ENCODE data around the gene AKAP5.

Gene AKAP5, protein sequence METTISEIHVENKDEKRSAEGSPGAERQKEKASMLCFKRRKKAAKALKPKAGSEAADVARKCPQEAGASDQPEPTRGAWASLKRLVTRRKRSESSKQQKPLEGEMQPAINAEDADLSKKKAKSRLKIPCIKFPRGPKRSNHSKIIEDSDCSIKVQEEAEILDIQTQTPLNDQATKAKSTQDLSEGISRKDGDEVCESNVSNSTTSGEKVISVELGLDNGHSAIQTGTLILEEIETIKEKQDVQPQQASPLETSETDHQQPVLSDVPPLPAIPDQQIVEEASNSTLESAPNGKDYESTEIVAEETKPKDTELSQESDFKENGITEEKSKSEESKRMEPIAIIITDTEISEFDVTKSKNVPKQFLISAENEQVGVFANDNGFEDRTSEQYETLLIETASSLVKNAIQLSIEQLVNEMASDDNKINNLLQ

GRCh38 chr14:64465191-64465822 lies at the start of gene AKAP5:
Gene AKAP5, plus strand, starts transcription at chr14:64465499. Its CDS starts 2,896 bp downstream, at chr14:64468395.
- DNase-seq, result peak; percentile 60

DNA sequence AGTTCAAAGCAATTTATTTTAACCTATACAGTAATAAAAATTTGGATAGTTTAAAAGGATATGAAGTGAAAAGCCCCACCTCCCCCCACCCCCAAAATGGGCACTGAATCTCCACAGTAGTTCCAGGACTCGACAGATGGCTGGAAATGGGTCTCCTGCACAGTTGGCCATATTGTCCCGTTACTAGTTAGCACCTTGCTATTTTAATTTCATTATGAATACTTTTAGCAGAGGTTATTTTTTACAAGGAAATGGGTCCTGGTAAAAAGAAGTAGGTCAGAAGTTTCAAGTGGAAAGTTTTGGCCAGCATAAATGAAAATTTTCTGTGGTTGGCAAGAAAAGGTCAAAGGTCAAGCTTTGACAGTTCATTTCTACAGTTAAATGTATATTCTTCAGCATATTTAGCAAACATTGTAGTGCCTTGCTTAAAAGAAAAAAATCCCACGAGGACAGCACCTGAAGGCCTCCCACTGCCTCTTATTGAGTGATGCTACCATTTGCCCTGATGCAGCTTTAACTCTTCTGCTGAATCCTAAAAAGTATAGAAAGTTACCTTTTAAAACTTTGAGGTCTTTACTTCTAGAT lies 48.9 kb upstream of the AKAP5 start:
- DNase-seq, result no peak

GRCh38 chr14:64417055-64417770 lies 48.1 kb upstream of the AKAP5 start:
- no peak for DNase-seq

- no peak for DNase-seq
Measured at GRCh38 chr14:64417771-64418125, 47.6 kb upstream of the AKAP5 start.

DNA sequence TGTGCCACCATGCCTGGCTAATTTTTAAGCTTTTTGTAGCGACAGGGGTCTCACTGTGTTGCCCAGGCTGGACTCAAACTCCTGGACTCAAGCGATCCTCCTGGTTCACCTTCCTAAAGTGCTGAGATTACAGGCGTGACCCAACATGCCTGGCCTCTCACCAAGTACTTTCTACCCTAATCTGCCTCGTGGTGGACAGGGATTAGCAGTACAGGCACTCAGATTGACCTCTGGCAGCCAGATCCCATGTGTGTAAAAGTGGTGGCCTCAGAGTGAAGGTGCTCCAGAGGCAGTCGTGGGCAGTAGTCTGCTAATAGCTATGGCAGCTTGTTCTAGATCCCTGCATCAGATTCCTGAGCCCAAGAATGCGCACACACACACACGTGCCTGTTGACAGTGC lies 46.3 kb upstream of the AKAP5 start:
- no peak for DNase-seq

DNA sequence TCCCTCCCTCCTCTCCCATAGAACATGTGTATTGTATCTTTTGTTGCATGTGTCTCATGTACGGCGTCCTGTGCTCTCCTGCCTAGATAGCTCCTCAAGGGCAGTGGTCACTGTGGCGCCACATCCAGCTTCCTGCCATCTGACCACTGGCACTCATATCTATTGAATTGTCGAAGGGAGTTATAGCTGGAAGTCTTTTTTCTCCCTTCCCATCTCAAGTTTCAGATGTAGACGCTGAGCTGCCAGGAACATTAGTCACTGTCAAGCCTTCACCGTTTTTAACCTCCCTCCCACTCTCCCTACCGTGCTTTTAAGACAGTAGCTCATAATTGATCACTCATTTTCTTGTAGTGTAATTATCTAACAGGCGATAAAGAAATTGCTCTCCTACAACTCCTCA lies 44.1 kb upstream of the AKAP5 start:
- DNase-seq, result no peak

- no peak for DNase-seq
Measured at GRCh38 chr14:64422005-64422404, 43.3 kb upstream of the AKAP5 start.

- no peak for DNase-seq
Measured at GRCh38 chr14:64422756-64423155, 42.5 kb upstream of the AKAP5 start.

DNA sequence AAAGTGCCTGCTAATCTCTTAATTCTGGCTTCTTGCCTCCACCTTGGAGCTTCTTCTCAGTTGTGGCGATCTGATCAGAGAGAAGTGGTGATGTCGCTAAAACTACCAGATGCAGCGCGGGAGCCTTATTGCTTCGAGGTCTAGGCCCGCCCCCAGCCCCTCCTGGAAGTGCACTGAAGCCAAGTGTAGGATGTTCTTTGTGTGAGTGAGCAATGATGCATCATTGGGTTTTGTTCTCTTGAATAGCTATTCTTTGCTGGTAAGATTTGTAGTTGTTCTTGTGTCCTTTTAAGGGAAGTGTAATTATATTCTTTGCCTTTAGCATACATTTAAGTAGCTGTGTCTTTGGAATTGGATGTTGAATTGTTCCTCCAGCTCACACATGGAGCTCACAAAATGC lies 41.3 kb upstream of the AKAP5 start:
- DNase-seq, result no peak

DNA sequence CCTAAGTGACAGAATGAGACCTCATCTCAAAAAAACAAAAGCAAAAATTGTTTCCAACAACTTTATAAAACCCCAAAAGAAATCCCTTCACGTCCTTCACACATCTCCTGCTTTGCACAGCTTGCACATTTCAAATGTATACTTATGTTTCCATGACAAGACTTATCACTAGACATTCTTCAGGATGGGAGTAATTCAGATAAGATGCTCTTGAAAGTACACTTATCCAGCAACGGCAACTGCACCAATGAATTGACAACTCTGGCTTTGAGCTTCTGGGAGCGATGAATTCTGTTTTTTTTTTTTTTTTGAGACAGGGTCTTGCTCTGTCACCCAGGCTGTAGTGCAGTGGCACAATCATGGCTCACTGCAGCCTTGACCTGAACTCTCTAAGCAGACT lies 30.8 kb upstream of the AKAP5 start:
- no peak for DNase-seq

DNA sequence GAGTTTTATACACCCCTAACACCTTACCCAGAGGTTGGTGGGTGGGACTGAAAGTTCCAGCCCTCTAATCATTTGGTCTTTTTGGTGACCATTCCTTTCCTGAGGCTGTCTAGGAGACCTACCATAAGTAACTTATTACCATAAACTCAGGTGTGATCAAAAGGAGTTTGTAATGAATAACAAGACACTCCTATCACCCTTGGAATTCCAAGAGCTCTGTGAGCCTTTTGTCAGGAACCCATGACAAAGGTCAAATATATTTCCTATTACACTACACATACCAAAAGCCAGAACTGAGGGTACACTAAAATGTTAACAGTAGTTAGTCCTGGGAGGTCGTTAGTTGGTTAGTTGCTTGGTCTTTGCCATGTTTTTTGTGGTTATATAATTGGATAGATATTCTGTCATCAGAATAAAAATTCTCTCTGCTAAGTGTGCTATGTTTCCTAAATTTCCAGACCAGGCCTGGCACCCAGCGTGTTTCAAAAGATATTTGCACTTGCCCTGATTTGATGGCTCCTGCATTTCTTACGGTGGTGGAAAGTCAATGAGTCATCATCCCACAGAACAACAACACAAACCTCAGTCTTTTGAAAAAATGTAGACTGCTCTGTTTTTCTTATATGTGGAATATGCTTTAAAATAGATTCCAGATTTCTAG lies 27.0 kb upstream of the AKAP5 start:
- DNase-seq, result no peak

DNA sequence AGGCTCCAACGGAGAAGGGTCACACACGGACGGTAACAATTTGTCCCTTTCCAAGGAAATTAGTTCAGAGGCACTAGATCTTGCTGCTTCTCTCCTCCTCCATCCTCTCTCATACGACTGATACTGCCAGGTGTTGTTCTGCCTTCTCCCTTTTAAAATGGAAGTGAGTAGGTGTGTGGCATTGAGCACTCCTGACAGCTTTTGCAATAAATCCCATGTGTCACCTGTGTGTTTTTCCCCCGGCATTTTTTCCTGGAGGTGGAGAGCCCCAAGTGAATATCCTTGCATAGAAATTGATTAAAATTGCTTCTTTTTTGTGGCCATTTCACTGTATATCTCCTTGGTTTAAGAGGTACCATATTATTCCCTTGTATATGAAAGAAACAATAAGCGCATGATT lies 26.2 kb upstream of the AKAP5 start:
- no peak for DNase-seq

- no peak for DNase-seq
Measured at GRCh38 chr14:64440494-64440893, 24.8 kb upstream of the AKAP5 start.

DNA sequence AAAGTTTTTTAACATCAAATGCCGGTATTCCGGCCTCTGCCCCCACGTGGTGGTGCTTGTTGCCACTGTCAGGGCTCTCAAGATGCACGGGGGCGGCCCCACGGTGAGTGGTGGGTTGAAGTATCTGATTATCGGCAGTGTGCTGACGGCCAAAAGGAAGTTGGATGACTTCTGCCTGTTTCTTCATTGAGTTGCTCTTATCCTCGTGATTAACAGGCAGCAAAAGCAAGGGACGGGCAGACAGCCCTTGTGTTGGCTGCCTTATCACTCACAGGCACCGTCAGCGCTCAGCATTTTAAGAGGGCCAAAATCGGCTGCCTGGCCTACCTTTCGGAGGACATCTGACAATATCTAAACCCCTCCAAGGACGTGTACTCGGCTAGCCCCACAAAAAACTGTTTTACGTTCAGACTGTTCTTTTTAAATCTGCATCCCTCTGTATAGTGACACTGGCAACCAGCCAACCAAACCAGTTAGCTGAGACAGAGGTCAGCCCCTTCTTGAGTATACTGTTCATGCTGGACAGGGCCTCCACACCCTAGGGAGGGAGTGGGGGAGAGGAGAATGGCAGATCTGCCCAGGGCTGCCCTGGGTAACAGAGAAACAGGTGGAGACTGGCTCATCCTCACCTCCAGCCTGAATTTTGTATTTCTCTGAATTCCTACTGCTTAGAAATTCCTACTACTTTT lies 22.9 kb upstream of the AKAP5 start:
- no peak for DNase-seq

DNA sequence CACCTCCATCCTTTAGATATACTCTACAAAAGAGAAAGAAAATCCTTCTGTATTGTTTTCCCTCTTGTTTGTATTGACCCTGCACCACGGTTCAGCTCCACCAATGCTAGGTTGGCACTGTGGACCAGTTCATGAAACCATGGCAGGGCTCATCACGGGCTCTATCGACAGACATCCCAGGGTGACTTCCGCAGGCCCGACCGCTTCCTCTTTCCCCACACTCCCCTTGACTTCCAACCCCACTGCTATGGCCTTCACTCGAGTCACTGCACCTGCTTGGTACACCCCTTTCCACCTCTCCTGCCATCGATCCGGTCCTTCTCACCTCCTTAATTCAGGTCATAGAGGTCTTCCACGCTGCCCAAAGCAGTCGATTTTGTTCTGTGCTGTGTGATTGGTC lies 21.2 kb upstream of the AKAP5 start:
- no peak for DNase-seq

DNA sequence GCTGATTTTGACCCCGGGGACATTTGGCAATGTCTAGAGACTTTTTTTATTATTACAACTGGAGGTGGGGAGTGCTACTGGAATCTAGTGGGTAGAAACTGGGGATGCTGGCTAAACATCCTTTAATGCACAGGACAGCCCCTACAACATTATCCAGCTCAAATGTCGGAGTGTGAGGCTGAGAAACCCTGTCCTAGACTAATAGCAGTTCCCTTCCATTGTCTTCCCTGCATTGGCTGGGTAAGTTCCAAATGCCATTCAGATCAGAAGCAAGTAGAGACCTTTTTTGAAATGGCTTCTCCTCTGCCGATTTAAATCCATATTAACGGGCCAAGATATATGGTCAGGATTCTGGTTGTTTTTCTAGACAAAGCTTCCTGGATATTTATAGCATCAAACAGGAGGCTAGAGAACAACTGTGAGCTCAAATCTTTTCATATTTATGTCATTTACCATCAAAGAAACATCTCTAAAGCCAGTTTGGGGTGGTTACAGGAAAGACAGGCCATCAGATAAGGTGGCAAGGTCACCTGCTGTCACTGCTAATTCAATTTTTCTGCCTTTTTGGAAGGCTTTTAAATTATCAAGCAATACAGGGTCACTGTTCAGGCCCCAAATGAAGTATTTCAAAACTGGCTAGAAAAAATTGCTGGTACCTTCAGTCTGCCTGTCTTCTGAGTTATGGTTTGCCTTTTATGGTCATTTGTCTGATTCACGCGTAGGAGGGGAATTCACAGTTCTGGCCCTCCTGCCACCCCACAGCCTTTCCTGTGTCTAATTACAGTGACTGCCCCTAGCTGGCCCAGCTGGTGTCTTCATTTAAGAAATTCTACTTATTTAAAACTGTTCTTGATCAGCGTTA lies 20.1 kb upstream of the AKAP5 start:
- no peak for DNase-seq

DNA sequence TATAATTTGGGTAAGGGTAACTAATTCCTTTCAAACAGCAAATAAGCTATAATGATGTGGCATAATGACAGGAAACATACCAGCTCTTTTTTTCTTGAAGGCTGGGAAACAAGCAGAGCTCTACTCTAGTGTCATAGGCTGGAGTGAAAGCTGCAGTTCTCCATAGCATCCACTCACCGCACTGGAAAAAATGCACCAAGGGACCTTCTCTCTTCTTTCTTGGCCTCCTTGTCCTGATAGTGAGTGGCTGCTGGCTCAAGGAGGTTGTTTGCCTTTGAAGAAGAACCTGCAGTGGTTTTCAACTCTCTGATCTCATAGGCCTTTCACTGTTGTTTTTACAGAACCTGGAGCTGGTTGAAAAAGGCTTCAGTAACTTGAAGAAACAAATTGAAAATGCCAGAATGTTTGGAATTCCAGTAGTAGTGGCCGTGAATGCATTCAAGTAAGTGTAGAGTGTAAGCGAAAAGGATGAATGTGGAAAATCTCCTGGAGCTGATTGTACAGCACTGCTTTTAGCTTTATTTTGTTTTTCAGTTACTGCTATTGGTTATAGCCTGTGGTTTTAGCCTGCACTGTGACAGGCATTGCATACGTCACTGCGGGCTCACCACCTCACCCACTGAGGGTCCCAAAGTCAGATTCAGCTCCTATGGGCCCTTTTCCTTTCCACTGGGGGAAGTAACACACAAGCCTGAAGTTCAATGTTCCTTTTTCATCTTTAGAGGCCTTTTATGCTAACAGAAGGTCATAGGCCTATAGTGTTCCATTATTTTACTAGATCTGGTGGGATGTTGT lies 17.2 kb upstream of the AKAP5 start:
- DNase-seq, result no peak

DNA sequence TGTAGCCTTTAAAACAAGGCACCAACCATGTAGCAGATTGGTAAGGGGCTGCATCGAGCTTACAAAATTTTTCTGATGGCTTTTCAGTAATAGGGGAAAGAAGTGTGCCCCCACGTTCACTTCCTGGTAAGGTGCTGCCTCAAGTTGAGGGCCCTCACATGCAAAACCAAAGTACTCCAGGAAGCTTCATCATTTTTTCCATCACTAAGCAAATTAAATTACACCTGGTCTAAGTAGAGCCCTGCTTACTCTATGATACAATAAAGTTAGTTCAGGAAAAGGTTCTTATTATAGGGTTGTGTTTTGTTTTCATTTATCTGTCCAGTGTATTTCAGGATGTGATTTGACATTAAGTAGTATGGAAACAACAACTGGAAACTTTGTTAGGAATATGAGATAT lies 15.0 kb upstream of the AKAP5 start:
- no peak for DNase-seq

- DNase-seq, result no peak
Measured at GRCh38 chr14:64454671-64455070, 10.6 kb upstream of the AKAP5 start.

DNA sequence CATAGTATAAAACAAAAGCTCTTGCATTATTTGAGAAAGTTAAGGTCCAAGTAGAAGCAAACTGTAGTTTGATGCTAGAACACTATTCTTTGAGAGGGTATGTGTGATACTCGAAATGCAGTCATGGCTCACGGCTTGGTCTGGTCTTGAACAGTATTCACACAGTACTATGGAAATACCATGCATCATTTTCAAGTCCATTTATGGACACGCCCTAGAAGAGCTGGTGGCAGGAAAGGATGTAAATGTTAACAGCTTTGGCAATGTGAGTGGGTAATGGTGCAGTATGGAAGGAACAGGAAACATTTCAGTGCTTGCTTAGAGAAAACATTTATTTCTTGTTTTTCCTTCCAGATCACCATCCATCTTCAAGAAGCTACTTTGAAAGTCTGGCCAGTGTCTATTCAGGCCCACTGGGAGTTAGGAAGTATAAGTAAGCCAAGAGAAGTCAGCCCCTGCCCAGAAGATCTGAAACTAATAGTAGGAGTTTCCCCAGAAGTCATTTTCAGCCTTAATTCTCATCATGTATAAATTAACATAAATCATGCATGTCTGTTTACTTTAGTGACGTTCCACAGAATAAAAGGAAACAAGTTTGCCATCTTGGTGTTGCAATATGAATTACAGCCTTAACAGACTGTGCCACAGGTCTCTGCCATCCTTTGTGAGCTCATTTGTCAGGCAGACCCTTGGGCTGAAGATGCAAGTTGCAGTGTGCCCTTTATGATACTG lies 5.7 kb upstream of the AKAP5 start:
- DNase-seq, result no peak

Measured in stimulated activated CD4-positive, alpha-beta T cell treated with anti-CD3 and anti-CD28 coated beads, Interleukin-12 subunit alpha, Interleukin-12 subunit beta, amount 100 ng/mL, for 4 hours (primary cell).